Upper lobe of left lung (tissue), 4 donors: ENCODE data around the gene SLC22A2.

Source experiments
- EP300 ChIP-seq, 4 donors: sonication (generic); formaldehyde crosslinking; IDR thresholded peaks; one replicate each; pipeline ENCODE4 v1.5.1; 2017; ENCODE audit warnings: antibody characterized with exemption in 4 of 4, control low read depth in 2 of 4
- POLR2A ChIP-seq, 4 donors: fragments of 450-650 bp; IDR thresholded peaks; one replicate each; pipeline ENCODE4 v1.5.1; 2016 to 2017; ENCODE audit warnings: antibody characterized with exemption in 4 of 4, mild to moderate bottlenecking in 2 of 4
- POLR2AphosphoS5 ChIP-seq, 2 donors: sonication (generic); formaldehyde crosslinking; IDR thresholded peaks; one replicate each; pipeline ENCODE4 v1.5.1; 2017; ENCODE audit warnings: antibody characterized with exemption in 2 of 2
- TF ChIP-seq, protein P1 (sequence below), 6 experiments: fragments of 450-650 bp in 4 of 6; fragments of 200-600 bp in 2 of 6; sonication (generic) in 2 of 6; IDR thresholded peaks; one replicate each; pipeline ENCODE4 v1.5.1; 2016 to 2019; ENCODE audit warnings: antibody characterized with exemption in 6 of 6

DNA sequence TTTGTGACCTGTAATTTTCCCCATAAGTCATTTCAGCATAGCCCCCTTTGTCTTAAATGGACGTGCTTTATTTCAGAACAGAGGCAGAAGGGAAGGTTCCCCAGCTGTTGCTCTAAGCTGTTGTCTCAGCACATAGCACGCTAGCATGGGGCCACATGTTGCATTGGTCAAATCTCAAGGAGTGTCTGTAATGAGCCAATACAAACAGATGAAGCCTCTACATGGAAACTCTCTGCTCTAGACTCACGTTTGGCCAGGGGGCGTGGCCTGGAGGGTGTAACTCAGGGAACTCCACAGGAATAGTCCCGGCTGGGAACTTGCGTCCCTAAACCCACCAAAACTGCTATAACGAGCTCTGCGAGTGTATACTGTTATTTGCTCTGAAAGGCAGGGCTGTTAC, 35.2 kb upstream of the SLC22A2 start:
- TF ChIP-seq POLR2A (IDR thresholded peaks at IDR 0.05), result no peak
- TF ChIP-seq, protein P1, sequence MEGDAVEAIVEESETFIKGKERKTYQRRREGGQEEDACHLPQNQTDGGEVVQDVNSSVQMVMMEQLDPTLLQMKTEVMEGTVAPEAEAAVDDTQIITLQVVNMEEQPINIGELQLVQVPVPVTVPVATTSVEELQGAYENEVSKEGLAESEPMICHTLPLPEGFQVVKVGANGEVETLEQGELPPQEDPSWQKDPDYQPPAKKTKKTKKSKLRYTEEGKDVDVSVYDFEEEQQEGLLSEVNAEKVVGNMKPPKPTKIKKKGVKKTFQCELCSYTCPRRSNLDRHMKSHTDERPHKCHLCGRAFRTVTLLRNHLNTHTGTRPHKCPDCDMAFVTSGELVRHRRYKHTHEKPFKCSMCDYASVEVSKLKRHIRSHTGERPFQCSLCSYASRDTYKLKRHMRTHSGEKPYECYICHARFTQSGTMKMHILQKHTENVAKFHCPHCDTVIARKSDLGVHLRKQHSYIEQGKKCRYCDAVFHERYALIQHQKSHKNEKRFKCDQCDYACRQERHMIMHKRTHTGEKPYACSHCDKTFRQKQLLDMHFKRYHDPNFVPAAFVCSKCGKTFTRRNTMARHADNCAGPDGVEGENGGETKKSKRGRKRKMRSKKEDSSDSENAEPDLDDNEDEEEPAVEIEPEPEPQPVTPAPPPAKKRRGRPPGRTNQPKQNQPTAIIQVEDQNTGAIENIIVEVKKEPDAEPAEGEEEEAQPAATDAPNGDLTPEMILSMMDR (IDR thresholded peaks at IDR 0.05), result no peak
- TF ChIP-seq POLR2AphosphoS5 (IDR thresholded peaks at IDR 0.05), result no peak
- no peak for TF ChIP-seq EP300 (IDR thresholded peaks at IDR 0.05)
